ENCODE data around the gene GLRX2.

Gene GLRX2

GRCh38 chr1:193113258-193113991, 8.2 kb upstream of the GLRX2 start:
- no peak for DNase-seq (ENCODE audit: low read depth)

GRCh38 chr1:193111641-193112090, 6.5 kb upstream of the GLRX2 start:
- no peak for DNase-seq (ENCODE audit: low read depth)

- no peak for DNase-seq (ENCODE audit: low read depth)
Observed at GRCh38 chr1:193110864-193111263, 5.7 kb upstream of the GLRX2 start.

- no peak for DNase-seq (ENCODE audit: low read depth)
Observed at GRCh38 chr1:193110246-193110645, 5.0 kb upstream of the GLRX2 start.

GRCh38 chr1:193109619-193110018, 4.4 kb upstream of the GLRX2 start:
- no peak for DNase-seq (ENCODE audit: low read depth)

GRCh38 chr1:193108471-193108870, 3.3 kb upstream of the GLRX2 start:
- DNase-seq (ENCODE audit: low read depth) = no peak

GRCh38 chr1:193105821-193106177, 585 bp upstream of the GLRX2 start:
- DNase-seq (ENCODE audit: low read depth) = no peak

- DNase-seq (ENCODE audit: low read depth) = no peak
Observed at GRCh38 chr1:193104502-193104906, 710 bp downstream of the GLRX2 start.

GRCh38 chr1:193103759-193104501, 1.3 kb downstream of the GLRX2 start:
- no peak for DNase-seq (ENCODE audit: low read depth)

GRCh38 chr1:193102662-193103061, 2.6 kb downstream of the GLRX2 start:
- DNase-seq (ENCODE audit: low read depth) = no peak

- no peak for DNase-seq (ENCODE audit: low read depth)
Observed at GRCh38 chr1:193094112-193094511, 11.1 kb downstream of the GLRX2 start.

GRCh38 chr1:193090865-193091264, 14.3 kb downstream of the GLRX2 start:
- no peak for DNase-seq (ENCODE audit: low read depth)

GRCh38 chr1:193087893-193088292, 17.3 kb downstream of the GLRX2 start:
- no peak for DNase-seq (ENCODE audit: low read depth)

- DNase-seq (ENCODE audit: low read depth) = no peak
Observed at GRCh38 chr1:193086342-193086741, 18.9 kb downstream of the GLRX2 start.

- DNase-seq (ENCODE audit: low read depth) = no peak
Observed at GRCh38 chr1:193085263-193085662, 20.0 kb downstream of the GLRX2 start.

- no peak for DNase-seq (ENCODE audit: low read depth)
Observed at GRCh38 chr1:193083365-193084088, 21.7 kb downstream of the GLRX2 start.

- no peak for DNase-seq (ENCODE audit: low read depth)
Observed at GRCh38 chr1:193079187-193079586, 26.0 kb downstream of the GLRX2 start.

GRCh38 chr1:193077991-193078390, 27.2 kb downstream of the GLRX2 start:
- no peak for DNase-seq (ENCODE audit: low read depth)

- DNase-seq (ENCODE audit: low read depth) = no peak
Observed at GRCh38 chr1:193070942-193071341, 34.3 kb downstream of the GLRX2 start.

- no peak for DNase-seq (ENCODE audit: low read depth)
Observed at GRCh38 chr1:193070386-193070753, 34.8 kb downstream of the GLRX2 start.

- no peak for DNase-seq (ENCODE audit: low read depth)
Observed at GRCh38 chr1:193069748-193070385, 35.3 kb downstream of the GLRX2 start.

GRCh38 chr1:193068013-193068412, 37.2 kb downstream of the GLRX2 start:
- DNase-seq (ENCODE audit: low read depth) = no peak

GRCh38 chr1:193066606-193067005, 38.6 kb downstream of the GLRX2 start:
- DNase-seq (ENCODE audit: low read depth) = no peak

All from activated T-helper 9 cell treated with anti-CD3 and anti-CD28 coated beads, Interleukin-2, amount 50 U/mL, for 16 hours (primary cell).